GM12878 (cell line): ENCODE measurements around the gene CASP3. TPM values are rescaled to one million over a fixed set of nuclear protein-coding genes. Genes with fewer than 3 reads are reported as not detected.

ENCODE experiments used
- CBX5 ChIP-seq: sonication (generic); IDR thresholded peaks from 2 replicates; pipeline ENCODE4 v1.6.1; 2016; ENCODE audit warnings: low read depth, moderate library complexity, mild to moderate bottlenecking, inconsistent platforms
- CREB1 ChIP-seq: IDR thresholded peaks from 2 replicates; pipeline ENCODE4 v1.6.1; 2012; ENCODE audit warnings: low read depth, mild to moderate bottlenecking, inconsistent platforms
- EZH2 ChIP-seq: IDR thresholded peaks from 2 replicates; pipeline ENCODE4 v1.6.1; 2012; ENCODE audit warnings: low read depth, mild to moderate bottlenecking, control low read depth, inconsistent platforms, low read length, borderline replicate concordance; ENCODE audit not compliant: control insufficient read depth
- FOS ChIP-seq: IDR thresholded peaks from 3 replicates; pipeline ENCODE4 v1.6.1; 2011; ENCODE audit warnings: borderline replicate concordance; ENCODE audit not compliant: insufficient read length; ENCODE audit errors: extremely low read depth
- HDAC2 ChIP-seq: fragments of 200-600 bp; sonication (generic); IDR thresholded peaks from 2 replicates; pipeline ENCODE4 v1.6.1; 2017
- IKZF2 ChIP-seq, 2 experiments: fragments of 450-650 bp; IDR thresholded peaks; 2 replicates each; pipeline ENCODE4 v1.6.1; 2017; ENCODE audit warnings: mild to moderate bottlenecking in 2 of 2, moderate library complexity in 2 of 2
- IRF4 ChIP-seq: IDR thresholded peaks from 2 replicates; pipeline ENCODE4 v1.6.1; 2011; ENCODE audit warnings: low read depth, low read length
- KAT2A ChIP-seq: conservative IDR thresholded peaks from 2 replicates; pipeline ENCODE4 v1.6.1; 2011; ENCODE audit warnings: low read depth, low read length; ENCODE audit not compliant: control insufficient read depth
- MTA3 ChIP-seq: IDR thresholded peaks from 2 replicates; pipeline ENCODE4 v1.6.1; 2012; ENCODE audit warnings: low read length, inconsistent platforms, borderline replicate concordance
- NFYB ChIP-seq: IDR thresholded peaks from 2 replicates; pipeline ENCODE4 v1.6.1; 2011; ENCODE audit warnings: low read depth, mild to moderate bottlenecking, low read length, improper control_type of control experiment, moderate library complexity; ENCODE audit not compliant: insufficient read depth
- RELB ChIP-seq: fragments of 450-650 bp; IDR thresholded peaks from 2 replicates; pipeline ENCODE4 v1.6.1; 2017; ENCODE audit warnings: low read depth, mild to moderate bottlenecking, moderate library complexity
- SMARCA5 ChIP-seq: fragments of 450-650 bp; IDR thresholded peaks from 2 replicates; pipeline ENCODE4 v1.6.1; 2017; ENCODE audit warnings: mild to moderate bottlenecking
- SMC3 ChIP-seq: IDR thresholded peaks from 2 replicates; pipeline ENCODE4 v1.6.1; 2011; ENCODE audit warnings: low read length, improper control_type of control experiment, borderline replicate concordance
- SPI1 ChIP-seq: IDR thresholded peaks from 2 replicates; pipeline ENCODE4 v1.6.1; 2011; ENCODE audit warnings: low read depth, mild to moderate bottlenecking, low read length, moderate library complexity, borderline replicate concordance; ENCODE audit not compliant: insufficient read depth
- SREBF2 ChIP-seq: IDR thresholded peaks from 2 replicates; pipeline ENCODE4 v1.6.1; 2012; ENCODE audit warnings: mild to moderate bottlenecking, low read length
- TBL1XR1 ChIP-seq: IDR thresholded peaks from 2 replicates; pipeline ENCODE4 v1.6.1; 2012; ENCODE audit warnings: low read depth, low read length, improper control_type of control experiment
- WRNIP1 ChIP-seq: IDR thresholded peaks from 2 replicates; pipeline ENCODE4 v1.6.1; 2011; ENCODE audit warnings: low read depth, low read length, improper control_type of control experiment, borderline replicate concordance
- ZBTB33 ChIP-seq: fragments of 450-650 bp; IDR thresholded peaks from 2 replicates; pipeline ENCODE4 v1.6.1; 2017; ENCODE audit warnings: mild to moderate bottlenecking
- ZNF24 ChIP-seq: fragments of 450-650 bp; IDR thresholded peaks from 2 replicates; pipeline ENCODE4 v1.6.1; 2017; ENCODE audit warnings: antibody characterized with exemption, mild to moderate bottlenecking
- polyA plus RNA-seq, 11 experiments: library from polyadenylated mRNA; depleted of rRNA in 4 of 11; unstranded in 6 of 11; stranded (reverse) in 5 of 11; fragments of >200 nt; fragmentation: Nextera tagmentation in 4 of 11; fragmentation: Illumina TruSeq in 1 of 11; extraction: Ambion mirVana in 4 of 11; extraction: Trizol in 1 of 11; gene quantifications; 1 replicate in 1 of 11; 2 replicates in 10 of 11; pipeline versions ENCODE4 v1.2.1 to v1.2.3, GENCODE V29; 2011 to 2016; ENCODE audit warnings: inconsistent platforms in 2 of 11, missing spikeins in 2 of 11, low read depth in 1 of 11
- total RNA-seq, 4 experiments: library from RNA; depleted of rRNA in 3 of 4; stranded (reverse); fragments of >200 nt in 3 of 4; fragmentation: Illumina TruSeq in 1 of 4; extraction: Trizol in 1 of 4; gene quantifications; 2 replicates each; pipeline versions ENCODE4 v1.2.1 to v1.2.3, GENCODE V29; 2013 to 2021
- TF ChIP-seq, protein P1 (sequence below): fragments of 450-650 bp; conservative IDR thresholded peaks from 2 replicates; pipeline ENCODE4 v1.6.1; 2017; ENCODE audit warnings: mild to moderate bottlenecking, moderate library complexity
- TF ChIP-seq, protein P2 (sequence below): fragments of 450-650 bp; formaldehyde crosslinking; IDR thresholded peaks from 2 replicates; pipeline ENCODE4 v1.4.0; 2020; ENCODE audit warnings: mild to moderate bottlenecking, moderate library complexity

CASP3 gene
- total and polyA plus RNA-seq, 10 of the 15 experiments (the other 5 are each of a cell fraction or from before 2014, with no cell fraction given), result 50.0 to 194 (median 74.4) TPM

DNA sequence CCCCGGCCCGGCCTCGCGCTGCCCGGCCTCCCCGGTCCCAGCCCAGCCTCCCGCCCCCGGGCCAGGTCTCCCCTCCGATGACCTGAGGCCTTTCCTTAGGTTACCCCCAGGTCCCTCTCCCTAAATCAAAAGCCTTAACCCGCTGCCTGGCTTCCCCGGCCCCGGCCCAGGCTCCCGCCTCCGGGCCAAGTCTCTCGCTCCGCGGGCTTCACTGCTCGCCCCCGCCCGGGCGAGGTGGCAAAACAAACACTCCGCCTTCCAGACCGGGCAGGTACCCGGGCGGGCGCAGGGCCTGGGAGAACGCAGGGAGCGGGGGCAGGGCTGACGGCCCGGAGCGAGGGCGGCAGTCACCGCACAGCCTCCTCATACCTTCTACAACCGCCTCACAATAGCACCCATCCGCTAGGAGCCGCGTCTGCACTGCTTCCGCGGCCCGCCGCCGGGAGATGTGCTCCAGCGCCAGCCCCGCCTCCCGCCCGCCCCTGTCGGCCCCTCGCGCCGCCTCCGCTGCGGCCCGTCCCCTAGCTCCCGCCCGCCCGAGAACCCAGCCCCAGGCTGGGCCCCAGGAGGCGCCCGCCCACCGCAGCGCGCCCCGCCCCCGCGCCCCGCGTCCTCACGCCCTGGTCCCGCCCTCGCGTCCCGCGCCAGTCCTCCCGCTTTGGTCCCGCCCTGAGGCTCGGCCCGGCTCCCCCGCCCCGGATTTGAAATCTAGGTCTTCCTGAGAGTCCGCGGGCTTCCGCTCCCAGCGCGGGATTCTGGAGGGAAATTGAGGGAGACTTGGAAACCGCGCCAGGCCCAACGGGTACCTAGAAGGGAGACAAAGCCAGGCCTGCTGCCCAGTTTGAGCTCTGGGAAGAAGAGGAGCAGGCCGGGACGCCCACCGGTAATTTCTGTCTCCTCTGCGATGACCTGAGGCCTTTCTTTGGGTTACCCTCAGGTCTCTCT, at the start of gene CASP3, which contains the start of gene PRIMPOL (continued):
- TF ChIP-seq SMC3, result peak; percentile 20
- TF ChIP-seq IRF4, result no peak
- TF ChIP-seq, protein P1, sequence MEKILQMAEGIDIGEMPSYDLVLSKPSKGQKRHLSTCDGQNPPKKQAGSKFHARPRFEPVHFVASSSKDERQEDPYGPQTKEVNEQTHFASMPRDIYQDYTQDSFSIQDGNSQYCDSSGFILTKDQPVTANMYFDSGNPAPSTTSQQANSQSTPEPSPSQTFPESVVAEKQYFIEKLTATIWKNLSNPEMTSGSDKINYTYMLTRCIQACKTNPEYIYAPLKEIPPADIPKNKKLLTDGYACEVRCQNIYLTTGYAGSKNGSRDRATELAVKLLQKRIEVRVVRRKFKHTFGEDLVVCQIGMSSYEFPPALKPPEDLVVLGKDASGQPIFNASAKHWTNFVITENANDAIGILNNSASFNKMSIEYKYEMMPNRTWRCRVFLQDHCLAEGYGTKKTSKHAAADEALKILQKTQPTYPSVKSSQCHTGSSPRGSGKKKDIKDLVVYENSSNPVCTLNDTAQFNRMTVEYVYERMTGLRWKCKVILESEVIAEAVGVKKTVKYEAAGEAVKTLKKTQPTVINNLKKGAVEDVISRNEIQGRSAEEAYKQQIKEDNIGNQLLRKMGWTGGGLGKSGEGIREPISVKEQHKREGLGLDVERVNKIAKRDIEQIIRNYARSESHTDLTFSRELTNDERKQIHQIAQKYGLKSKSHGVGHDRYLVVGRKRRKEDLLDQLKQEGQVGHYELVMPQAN, result peak; percentile 67
- TF ChIP-seq SMARCA5, result peak; percentile 50
- TF ChIP-seq ZNF24, result no peak; the same call in 1 of the 2 replicates
- no peak for TF ChIP-seq WRNIP1
- no peak for TF ChIP-seq SREBF2
- TF ChIP-seq NFYB, result no peak
- no peak for TF ChIP-seq KAT2A
- peak; percentile 21; the same call in 1 of the 2 replicates for TF ChIP-seq TBL1XR1
- TF ChIP-seq IKZF2 (IDR thresholded peaks at IDR 0.05), result peak; percentile 55 to 67; a peak in 2 of 4 replicates
- TF ChIP-seq, protein P2, sequence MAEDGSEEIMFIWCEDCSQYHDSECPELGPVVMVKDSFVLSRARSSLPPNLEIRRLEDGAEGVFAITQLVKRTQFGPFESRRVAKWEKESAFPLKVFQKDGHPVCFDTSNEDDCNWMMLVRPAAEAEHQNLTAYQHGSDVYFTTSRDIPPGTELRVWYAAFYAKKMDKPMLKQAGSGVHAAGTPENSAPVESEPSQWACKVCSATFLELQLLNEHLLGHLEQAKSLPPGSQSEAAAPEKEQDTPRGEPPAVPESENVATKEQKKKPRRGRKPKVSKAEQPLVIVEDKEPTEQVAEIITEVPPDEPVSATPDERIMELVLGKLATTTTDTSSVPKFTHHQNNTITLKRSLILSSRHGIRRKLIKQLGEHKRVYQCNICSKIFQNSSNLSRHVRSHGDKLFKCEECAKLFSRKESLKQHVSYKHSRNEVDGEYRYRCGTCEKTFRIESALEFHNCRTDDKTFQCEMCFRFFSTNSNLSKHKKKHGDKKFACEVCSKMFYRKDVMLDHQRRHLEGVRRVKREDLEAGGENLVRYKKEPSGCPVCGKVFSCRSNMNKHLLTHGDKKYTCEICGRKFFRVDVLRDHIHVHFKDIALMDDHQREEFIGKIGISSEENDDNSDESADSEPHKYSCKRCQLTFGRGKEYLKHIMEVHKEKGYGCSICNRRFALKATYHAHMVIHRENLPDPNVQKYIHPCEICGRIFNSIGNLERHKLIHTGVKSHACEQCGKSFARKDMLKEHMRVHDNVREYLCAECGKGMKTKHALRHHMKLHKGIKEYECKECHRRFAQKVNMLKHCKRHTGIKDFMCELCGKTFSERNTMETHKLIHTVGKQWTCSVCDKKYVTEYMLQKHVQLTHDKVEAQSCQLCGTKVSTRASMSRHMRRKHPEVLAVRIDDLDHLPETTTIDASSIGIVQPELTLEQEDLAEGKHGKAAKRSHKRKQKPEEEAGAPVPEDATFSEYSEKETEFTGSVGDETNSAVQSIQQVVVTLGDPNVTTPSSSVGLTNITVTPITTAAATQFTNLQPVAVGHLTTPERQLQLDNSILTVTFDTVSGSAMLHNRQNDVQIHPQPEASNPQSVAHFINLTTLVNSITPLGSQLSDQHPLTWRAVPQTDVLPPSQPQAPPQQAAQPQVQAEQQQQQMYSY (CRISPR knock-in tag), result no peak
- no peak for TF ChIP-seq HDAC2
- TF ChIP-seq ZBTB33, result no peak
- TF ChIP-seq EZH2, result no peak
- peak; percentile 59 for TF ChIP-seq RELB
- TF ChIP-seq CBX5, result peak; percentile 85
- no peak for TF ChIP-seq FOS
- no peak for TF ChIP-seq CREB1
- TF ChIP-seq SPI1, result no peak
- no peak for TF ChIP-seq MTA3
